Gastrocnemius medialis (tissue), 4 donors: Measurements from ENCODE around the gene UTP3.

ENCODE experiments used
- CTCF ChIP-seq, 5 experiments: fragments of 450-650 bp in 3 of 5; fragments of 200-600 bp in 2 of 5; sonication (generic) in 2 of 5; IDR thresholded peaks in 4 of 5; conservative IDR thresholded peaks in 1 of 5; 1 replicate in 4 of 5; 2 replicates in 1 of 5; pipeline ENCODE4 v1.5.1; 2016 to 2019; ENCODE audit warnings: antibody characterized with exemption in 5 of 5, mild to moderate bottlenecking in 3 of 5, moderate library complexity in 3 of 5
- POLR2A ChIP-seq, 2 donors: fragments of 450-650 bp; IDR thresholded peaks; one replicate each; pipeline ENCODE4 v1.6.1; 2017; ENCODE audit warnings: antibody characterized with exemption in 2 of 2, mild to moderate bottlenecking in 2 of 2, moderate library complexity in 2 of 2

DNA sequence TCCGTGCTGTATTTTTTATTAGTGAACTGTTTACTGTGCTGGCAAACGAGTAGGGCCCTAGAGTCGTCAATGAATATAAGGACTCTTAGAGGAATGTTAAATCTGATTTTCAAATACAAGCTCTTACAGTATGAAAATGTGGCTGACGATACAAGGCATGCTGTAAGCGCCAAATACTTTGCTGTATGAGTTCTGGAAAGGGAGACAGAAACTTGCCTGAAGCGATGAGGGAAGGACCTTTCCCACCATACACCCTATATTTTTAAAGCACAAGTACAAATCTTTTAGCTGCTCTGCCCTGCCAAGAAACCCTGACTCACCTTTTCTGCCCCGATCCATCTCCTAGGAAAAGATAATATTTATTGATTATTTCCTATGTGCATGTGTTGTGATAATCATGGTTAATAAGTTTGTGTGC lies 17.7 kb downstream of the UTP3 start:
- TF ChIP-seq CTCF (IDR thresholded peaks at IDR 0.05 in 4 of 5, conservative IDR thresholded peaks at IDR 0.05 in 1 of 5) (no peak), POLR2A (IDR thresholded peaks at IDR 0.05) (no peak)
